DMS153 treated with DMSO at 0.1 percent for 48 hours (cell line): ENCODE data around the gene SHROOM3.

Source experiments
- DNase-seq: peaks from one replicate; lab custom pipeline; 2025; ENCODE audit not compliant: unreplicated experiment; lab: John Stamatoyannopoulos, UW

SHROOM3 gene

GRCh38 chr4:76740192-76740591, 305.2 kb downstream of the SHROOM3 start:
- DNase-seq, result no peak

- no peak for DNase-seq
Measured at GRCh38 chr4:76740866-76741662, 306.0 kb downstream of the SHROOM3 start.

DNA sequence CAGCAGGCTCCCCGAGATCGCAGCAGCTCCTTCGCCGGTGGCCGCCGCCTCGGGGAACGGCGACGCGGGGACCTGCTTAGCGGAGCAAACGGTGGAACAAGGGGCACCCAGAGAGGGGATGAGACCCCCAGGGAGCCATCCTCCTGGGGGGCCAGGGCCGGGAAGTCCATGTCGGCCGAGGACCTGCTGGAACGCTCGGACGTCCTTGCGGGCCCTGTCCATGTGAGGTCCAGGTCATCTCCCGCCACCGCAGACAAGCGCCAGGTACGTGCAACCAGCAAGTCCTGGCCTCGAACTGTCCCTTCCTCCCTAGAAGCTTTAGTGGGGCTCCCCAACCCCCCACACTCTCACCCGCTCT, 306.6 kb downstream of the SHROOM3 start:
- DNase-seq, result no peak

GRCh38 chr4:76744241-76744921, 309.4 kb downstream of the SHROOM3 start:
- DNase-seq, result no peak

DNA sequence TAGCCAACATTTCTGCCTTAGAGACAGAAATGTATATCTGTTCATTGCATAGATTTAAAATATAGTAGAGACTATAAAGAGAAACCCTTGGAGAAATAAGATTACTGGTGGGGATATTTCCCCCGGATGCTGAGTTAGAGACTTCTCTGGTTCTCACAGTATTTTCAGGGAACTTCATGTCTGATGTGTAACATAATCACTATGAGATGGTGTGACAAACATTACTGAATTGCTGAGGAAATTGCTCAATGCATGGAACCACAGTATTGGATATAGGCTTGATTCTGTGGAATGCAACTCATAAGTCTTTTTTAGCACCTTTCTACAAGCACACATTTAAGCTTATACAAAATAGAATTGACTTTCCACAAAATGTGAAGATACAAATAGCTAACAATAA, 310.2 kb downstream of the SHROOM3 start:
- DNase-seq, result no peak

GRCh38 chr4:76747563-76747962, 312.5 kb downstream of the SHROOM3 start:
- no peak for DNase-seq

DNA sequence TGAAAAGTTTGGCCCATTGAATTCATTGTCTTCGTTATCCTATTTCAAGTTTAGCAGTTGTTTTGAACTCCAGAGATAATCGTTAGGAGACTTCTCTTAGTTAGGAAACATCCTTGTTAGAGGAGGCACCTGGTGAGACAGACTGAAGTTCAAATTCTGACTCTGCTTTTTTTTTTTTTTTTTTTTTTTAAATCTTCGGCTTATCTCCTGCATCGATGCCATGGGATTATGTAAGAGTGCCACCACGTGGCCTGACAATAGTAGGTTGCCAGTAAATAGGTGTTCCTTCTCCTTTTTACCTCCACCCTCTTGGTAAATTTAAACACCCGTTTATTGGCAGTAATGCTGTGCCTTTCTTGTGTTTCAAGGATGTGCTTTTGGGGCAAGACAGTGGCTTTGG, 313.6 kb downstream of the SHROOM3 start:
- DNase-seq, result peak; percentile 41

DNA sequence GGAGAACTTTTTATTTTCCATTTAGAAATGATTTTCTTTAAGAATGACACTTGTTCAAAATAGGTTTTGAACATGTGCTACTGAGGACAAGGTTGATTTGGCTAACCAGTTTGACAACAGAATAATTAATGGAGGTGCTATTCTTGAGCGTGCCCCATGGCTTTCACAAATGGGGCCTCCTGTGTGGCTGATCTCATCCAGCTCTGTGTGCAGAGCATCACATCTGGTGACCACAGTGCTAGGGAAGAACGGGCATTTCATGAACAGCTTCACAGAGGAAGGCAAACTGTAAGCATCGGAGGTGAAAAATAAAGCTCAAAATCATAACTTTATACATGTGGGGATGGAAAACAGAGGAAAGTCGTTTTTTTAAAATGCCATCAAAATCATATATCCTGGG, 314.3 kb downstream of the SHROOM3 start:
- no peak for DNase-seq

DNA sequence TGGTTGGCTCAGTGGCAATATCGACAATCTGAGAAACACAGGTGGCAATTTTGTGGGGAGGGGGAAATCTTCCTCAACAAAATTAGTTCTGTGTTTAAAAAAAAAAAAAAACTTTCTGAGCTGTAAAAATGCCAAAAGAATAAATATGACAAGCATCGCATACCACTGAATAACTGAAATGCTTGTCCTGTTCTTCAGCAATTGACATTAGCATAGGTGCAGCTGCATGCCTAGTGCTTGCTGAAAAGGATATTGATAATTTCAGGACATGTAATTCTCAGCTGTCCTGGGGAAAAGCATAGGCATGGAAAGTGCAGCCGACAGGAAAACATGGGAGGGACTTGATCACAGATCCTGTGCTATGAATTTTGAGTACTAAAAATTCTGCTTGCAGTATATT, 315.7 kb downstream of the SHROOM3 start:
- no peak for DNase-seq

DNA sequence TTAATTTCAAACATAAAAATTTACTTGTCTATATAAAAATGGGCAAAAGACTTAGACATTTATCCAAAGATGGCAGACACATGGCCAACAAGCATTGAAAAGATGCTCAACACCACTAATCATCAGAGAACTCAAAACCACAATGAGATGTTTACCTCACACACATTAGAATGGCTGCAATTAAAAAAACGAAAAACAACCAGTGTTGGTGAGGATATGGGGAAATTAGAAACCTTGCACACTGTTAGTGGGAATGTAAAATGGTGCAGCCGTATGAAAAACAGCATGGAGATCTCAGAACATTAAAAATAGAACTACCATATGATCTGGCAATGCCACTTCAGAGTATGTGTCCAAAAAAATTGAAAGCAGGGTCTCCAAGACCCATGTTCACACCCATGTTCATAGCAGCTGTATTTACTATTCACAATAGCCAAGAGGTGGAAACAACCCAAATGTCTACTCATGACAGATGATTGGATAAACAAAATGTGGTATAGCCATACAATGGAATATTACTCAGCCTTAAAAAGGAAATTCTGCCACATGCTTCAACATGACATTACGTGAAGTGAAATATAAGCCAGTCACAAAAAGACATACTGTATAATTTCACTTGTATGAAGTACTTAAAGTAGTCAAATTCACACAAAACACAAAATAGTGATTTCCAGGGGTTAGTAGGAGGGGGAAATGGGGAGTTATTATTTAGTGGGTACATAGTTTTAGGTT, 316.7 kb downstream of the SHROOM3 start:
- no peak for DNase-seq

DNA sequence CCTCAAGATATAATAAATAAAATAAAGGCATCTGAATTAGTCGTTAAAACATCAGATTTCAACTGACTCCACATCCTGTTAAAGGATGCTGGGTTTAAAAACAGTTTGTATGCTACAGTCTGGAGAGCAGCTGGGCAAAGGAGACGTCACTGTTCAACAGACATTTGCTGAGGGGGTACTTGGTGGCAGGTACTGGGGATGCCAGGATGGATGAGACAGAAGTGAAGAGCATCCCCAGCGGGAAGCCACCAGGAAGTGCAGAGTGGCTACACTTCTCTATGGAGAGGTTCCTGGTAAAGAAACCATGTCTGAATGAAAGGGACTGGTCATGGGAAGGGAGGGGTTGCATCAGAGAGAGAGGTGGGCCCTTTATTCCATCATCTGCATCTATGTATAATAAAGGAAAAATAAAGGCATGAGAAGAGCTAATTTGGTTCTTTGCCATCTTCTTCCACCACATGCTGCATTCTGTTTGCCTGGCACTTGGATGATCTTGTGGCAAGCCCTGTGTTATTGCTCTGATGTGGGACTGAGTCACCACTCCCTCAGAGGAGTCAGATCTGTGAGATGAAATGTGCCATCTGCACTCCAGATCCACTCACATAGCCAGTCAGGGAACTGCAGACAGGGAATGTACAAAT, 318.0 kb downstream of the SHROOM3 start:
- DNase-seq, result no peak

DNA sequence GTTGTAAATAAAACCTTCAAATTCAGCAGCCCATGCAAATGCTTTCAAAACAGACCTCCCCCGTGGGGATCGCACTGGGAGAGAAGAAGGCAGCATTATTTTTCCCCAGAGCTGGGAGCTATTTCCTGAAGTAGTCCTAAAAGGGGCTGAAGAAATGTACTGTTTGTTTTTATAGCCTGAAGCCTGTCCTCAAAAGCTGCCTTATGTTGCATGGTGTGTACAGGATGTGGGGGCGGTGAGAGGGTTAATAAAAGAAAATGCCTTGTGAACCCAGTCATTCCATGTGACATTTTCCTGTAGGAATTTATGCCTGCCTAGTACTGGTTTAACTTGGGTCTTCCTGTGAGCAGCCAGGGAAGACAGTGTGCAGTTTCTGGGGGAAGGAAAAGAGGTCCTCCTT, 318.8 kb downstream of the SHROOM3 start:
- no peak for DNase-seq

- no peak for DNase-seq
Measured at GRCh38 chr4:76754439-76754838, 319.4 kb downstream of the SHROOM3 start.

GRCh38 chr4:76755756-76756155, 320.7 kb downstream of the SHROOM3 start:
- DNase-seq, result no peak

DNA sequence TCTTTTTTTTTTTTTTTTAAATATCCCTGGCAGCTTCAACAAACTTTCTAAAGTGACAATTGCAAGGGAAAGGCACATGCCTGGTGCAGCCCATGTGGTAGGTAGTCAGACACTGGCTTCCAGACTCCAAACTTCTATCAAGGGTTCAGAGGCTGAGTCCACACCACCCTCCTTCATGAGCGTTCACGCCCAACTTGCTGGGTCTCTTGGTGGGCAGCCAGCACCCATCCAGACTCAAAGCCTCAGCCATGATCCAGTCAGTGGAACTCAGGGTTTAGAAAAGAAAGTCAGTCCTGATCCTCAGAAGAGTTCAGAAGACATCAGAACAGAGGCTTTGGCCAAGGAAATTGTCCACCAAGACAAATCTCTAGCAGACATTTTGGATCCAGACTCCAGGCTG, 321.4 kb downstream of the SHROOM3 start:
- no peak for DNase-seq

- DNase-seq, result no peak
Measured at GRCh38 chr4:76757418-76757939, 322.4 kb downstream of the SHROOM3 start.

GRCh38 chr4:76758290-76758882, 323.4 kb downstream of the SHROOM3 start:
- no peak for DNase-seq

DNA sequence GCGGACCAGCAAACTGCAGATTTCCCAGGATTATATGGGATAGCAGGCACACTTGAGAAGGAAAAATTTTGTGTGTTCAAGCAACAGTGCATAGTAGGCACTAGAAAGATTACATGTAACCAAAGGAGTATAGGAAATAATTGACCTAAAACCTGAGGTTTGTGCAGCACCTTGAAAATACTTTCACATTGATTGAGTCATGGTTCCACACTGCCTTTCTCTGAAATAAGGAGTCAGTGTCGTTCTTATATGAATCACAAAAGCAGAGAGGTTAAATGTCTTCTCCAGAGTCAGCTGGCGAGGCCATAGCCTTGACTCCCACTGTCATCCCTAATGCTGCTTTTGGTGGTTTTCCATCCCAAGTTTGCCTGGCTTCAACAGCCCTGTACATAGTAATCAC, 324.0 kb downstream of the SHROOM3 start:
- no peak for DNase-seq

- no peak for DNase-seq
Measured at GRCh38 chr4:76760193-76760592, 325.2 kb downstream of the SHROOM3 start.

- DNase-seq, result no peak
Measured at GRCh38 chr4:76762137-76763130, 327.4 kb downstream of the SHROOM3 start.
